ENCODE results near the gene RPS6KA6. TPM values are rescaled to one million over a fixed set of nuclear protein-coding genes. Genes with fewer than 3 reads are reported as not detected.

The RPS6KA6 gene
- total and polyA plus RNA-seq, 10 of the 15 experiments (the other 5 are each of a cell fraction or from before 2014, with no cell fraction given): 0.29 to 2.8 (median 1.4) TPM; not detected in 1

DNA sequence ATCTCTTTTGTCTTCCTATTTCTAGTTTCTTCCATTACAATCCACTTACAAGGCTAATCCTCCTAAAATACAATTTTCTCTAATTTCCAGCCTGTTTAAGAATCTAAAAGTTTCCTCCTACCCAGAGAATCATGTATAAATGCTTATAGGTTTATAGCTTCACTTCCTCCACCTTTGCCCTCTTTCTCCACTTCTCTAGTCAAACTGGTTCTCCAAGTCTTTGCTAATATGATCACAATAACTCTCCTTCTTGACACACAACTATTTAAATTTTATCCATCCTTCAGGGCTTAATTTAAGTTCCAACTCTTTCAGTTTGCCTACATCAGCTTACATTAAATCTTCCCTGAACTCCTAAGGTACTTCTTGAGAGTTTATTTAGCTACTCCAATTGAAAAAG, 69.2 kb downstream of the RPS6KA6 start (continued):
- TF ChIP-seq, protein P1, sequence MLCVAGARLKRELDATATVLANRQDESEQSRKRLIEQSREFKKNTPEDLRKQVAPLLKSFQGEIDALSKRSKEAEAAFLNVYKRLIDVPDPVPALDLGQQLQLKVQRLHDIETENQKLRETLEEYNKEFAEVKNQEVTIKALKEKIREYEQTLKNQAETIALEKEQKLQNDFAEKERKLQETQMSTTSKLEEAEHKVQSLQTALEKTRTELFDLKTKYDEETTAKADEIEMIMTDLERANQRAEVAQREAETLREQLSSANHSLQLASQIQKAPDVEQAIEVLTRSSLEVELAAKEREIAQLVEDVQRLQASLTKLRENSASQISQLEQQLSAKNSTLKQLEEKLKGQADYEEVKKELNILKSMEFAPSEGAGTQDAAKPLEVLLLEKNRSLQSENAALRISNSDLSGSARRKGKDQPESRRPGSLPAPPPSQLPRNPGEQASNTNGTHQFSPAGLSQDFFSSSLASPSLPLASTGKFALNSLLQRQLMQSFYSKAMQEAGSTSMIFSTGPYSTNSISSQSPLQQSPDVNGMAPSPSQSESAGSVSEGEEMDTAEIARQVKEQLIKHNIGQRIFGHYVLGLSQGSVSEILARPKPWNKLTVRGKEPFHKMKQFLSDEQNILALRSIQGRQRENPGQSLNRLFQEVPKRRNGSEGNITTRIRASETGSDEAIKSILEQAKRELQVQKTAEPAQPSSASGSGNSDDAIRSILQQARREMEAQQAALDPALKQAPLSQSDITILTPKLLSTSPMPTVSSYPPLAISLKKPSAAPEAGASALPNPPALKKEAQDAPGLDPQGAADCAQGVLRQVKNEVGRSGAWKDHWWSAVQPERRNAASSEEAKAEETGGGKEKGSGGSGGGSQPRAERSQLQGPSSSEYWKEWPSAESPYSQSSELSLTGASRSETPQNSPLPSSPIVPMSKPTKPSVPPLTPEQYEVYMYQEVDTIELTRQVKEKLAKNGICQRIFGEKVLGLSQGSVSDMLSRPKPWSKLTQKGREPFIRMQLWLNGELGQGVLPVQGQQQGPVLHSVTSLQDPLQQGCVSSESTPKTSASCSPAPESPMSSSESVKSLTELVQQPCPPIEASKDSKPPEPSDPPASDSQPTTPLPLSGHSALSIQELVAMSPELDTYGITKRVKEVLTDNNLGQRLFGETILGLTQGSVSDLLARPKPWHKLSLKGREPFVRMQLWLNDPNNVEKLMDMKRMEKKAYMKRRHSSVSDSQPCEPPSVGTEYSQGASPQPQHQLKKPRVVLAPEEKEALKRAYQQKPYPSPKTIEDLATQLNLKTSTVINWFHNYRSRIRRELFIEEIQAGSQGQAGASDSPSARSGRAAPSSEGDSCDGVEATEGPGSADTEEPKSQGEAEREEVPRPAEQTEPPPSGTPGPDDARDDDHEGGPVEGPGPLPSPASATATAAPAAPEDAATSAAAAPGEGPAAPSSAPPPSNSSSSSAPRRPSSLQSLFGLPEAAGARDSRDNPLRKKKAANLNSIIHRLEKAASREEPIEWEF (IDR thresholded peaks at IDR 0.05; ENCODE audit: insufficient replicate concordance, low read depth, low read length): no peak
- TF ChIP-seq, protein P2, sequence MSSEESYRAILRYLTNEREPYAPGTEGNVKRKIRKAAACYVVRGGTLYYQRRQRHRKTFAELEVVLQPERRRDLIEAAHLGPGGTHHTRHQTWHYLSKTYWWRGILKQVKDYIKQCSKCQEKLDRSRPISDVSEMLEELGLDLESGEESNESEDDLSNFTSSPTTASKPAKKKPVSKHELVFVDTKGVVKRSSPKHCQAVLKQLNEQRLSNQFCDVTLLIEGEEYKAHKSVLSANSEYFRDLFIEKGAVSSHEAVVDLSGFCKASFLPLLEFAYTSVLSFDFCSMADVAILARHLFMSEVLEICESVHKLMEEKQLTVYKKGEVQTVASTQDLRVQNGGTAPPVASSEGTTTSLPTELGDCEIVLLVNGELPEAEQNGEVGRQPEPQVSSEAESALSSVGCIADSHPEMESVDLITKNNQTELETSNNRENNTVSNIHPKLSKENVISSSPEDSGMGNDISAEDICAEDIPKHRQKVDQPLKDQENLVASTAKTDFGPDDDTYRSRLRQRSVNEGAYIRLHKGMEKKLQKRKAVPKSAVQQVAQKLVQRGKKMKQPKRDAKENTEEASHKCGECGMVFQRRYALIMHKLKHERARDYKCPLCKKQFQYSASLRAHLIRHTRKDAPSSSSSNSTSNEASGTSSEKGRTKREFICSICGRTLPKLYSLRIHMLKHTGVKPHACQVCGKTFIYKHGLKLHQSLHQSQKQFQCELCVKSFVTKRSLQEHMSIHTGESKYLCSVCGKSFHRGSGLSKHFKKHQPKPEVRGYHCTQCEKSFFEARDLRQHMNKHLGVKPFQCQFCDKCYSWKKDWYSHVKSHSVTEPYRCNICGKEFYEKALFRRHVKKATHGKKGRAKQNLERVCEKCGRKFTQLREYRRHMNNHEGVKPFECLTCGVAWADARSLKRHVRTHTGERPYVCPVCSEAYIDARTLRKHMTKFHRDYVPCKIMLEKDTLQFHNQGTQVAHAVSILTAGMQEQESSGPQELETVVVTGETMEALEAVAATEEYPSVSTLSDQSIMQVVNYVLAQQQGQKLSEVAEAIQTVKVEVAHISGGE (CRISPR knock-in tag; IDR thresholded peaks at IDR 0.05): no peak
- TF ChIP-seq, protein P3, sequence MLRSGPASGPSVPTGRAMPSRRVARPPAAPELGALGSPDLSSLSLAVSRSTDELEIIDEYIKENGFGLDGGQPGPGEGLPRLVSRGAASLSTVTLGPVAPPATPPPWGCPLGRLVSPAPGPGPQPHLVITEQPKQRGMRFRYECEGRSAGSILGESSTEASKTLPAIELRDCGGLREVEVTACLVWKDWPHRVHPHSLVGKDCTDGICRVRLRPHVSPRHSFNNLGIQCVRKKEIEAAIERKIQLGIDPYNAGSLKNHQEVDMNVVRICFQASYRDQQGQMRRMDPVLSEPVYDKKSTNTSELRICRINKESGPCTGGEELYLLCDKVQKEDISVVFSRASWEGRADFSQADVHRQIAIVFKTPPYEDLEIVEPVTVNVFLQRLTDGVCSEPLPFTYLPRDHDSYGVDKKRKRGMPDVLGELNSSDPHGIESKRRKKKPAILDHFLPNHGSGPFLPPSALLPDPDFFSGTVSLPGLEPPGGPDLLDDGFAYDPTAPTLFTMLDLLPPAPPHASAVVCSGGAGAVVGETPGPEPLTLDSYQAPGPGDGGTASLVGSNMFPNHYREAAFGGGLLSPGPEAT (IDR thresholded peaks at IDR 0.05; ENCODE audit: low read depth): no peak
- TF ChIP-seq WRNIP1 (IDR thresholded peaks at IDR 0.05; ENCODE audit: borderline replicate concordance, low read depth, low read length): no peak

Measured in GM12878 (cell line).